GM10847 (cell line): ENCODE results near the gene TLE1.

ENCODE experiments used
- POLR2A ChIP-seq: IDR thresholded peaks from 2 replicates; pipeline ENCODE4 v1.6.1; 2011; ENCODE audit not compliant: insufficient read length; ENCODE audit errors: extremely low read depth

The TLE1 gene

GRCh38 chr9:81689343-81690175 is at the start of gene TLE1:
Gene TLE1, minus strand, starts transcription at chr9:81689547. Its CDS starts 1,307 bp downstream, at chr9:81688240.
- TF ChIP-seq POLR2A = no peak

GRCh38 chr9:81737871-81738507 is 48.6 kb upstream of the TLE1 start:
- no peak for TF ChIP-seq POLR2A

- TF ChIP-seq POLR2A = no peak
These were observed 39.8 kb upstream of the TLE1 start for GRCh38 chr9:81729135-81729534.

- no peak for TF ChIP-seq POLR2A
These were observed 35.0 kb upstream of the TLE1 start for GRCh38 chr9:81724242-81724889.

- no peak for TF ChIP-seq POLR2A
These were observed 32.9 kb upstream of the TLE1 start for GRCh38 chr9:81722277-81722676.

- TF ChIP-seq POLR2A = no peak
These were observed 31.2 kb upstream of the TLE1 start for GRCh38 chr9:81720450-81721086.

GRCh38 chr9:81719972-81720371 is 30.6 kb upstream of the TLE1 start:
- no peak for TF ChIP-seq POLR2A

- TF ChIP-seq POLR2A = no peak
These were observed 28.9 kb upstream of the TLE1 start for GRCh38 chr9:81718244-81718643.

GRCh38 chr9:81717747-81718077 is 28.4 kb upstream of the TLE1 start:
- TF ChIP-seq POLR2A = no peak

- TF ChIP-seq POLR2A = no peak
These were observed 27.9 kb upstream of the TLE1 start for GRCh38 chr9:81717061-81717746.

GRCh38 chr9:81716409-81716808 is 27.1 kb upstream of the TLE1 start:
- no peak for TF ChIP-seq POLR2A

GRCh38 chr9:81705578-81705977 is 16.2 kb upstream of the TLE1 start:
- TF ChIP-seq POLR2A = no peak

GRCh38 chr9:81694541-81694940 is 5.2 kb upstream of the TLE1 start:
- TF ChIP-seq POLR2A = no peak

GRCh38 chr9:81693671-81694378 is 4.5 kb upstream of the TLE1 start:
- no peak for TF ChIP-seq POLR2A
